Upper lobe of left lung (tissue), 4 donors: ENCODE data around the gene TPRN.

ENCODE experiments used
- POLR2A ChIP-seq, 4 donors: fragments of 450-650 bp; IDR thresholded peaks; one replicate each; pipeline ENCODE4 v1.5.1; 2016 to 2017; ENCODE audit warnings: antibody characterized with exemption in 4 of 4, mild to moderate bottlenecking in 2 of 4
- POLR2AphosphoS5 ChIP-seq, 2 donors: sonication (generic); formaldehyde crosslinking; IDR thresholded peaks; one replicate each; pipeline ENCODE4 v1.5.1; 2017; ENCODE audit warnings: antibody characterized with exemption in 2 of 2
- TF ChIP-seq, protein P1 (sequence below), 6 experiments: fragments of 450-650 bp in 4 of 6; fragments of 200-600 bp in 2 of 6; sonication (generic) in 2 of 6; IDR thresholded peaks; one replicate each; pipeline ENCODE4 v1.5.1; 2016 to 2019; ENCODE audit warnings: antibody characterized with exemption in 6 of 6

GRCh38 chr9:137198051-137198901, 2.3 kb downstream of the TPRN start:
- TF ChIP-seq, protein P1, sequence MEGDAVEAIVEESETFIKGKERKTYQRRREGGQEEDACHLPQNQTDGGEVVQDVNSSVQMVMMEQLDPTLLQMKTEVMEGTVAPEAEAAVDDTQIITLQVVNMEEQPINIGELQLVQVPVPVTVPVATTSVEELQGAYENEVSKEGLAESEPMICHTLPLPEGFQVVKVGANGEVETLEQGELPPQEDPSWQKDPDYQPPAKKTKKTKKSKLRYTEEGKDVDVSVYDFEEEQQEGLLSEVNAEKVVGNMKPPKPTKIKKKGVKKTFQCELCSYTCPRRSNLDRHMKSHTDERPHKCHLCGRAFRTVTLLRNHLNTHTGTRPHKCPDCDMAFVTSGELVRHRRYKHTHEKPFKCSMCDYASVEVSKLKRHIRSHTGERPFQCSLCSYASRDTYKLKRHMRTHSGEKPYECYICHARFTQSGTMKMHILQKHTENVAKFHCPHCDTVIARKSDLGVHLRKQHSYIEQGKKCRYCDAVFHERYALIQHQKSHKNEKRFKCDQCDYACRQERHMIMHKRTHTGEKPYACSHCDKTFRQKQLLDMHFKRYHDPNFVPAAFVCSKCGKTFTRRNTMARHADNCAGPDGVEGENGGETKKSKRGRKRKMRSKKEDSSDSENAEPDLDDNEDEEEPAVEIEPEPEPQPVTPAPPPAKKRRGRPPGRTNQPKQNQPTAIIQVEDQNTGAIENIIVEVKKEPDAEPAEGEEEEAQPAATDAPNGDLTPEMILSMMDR (IDR thresholded peaks at IDR 0.05), result no peak
- TF ChIP-seq POLR2AphosphoS5 (IDR thresholded peaks at IDR 0.05) (peak; percentile 25 to 39), POLR2A (IDR thresholded peaks at IDR 0.05) (peak in 1 of 4 donors; percentile 15)
